Suprapubic skin (tissue), 3 donors: ENCODE results near the gene CARMIL3.
"Not testable (repeated sequence)": the region's sequence is repeated elsewhere in the genome, so short reads cannot be mapped to it uniquely, and the experiment has no call there.

ENCODE experiments used
- POLR2AphosphoS5 ChIP-seq, 3 donors: sonication (generic); formaldehyde crosslinking; IDR thresholded peaks; one replicate each; pipeline ENCODE4 v1.6.1; 2017; ENCODE audit warnings: antibody characterized with exemption in 3 of 3
- TF ChIP-seq, protein P1 (sequence below), 2 donors: fragments of 200-600 bp in 1 of 2; fragments of 450-650 bp in 1 of 2; sonication (generic) in 1 of 2; IDR thresholded peaks; one replicate each; pipeline ENCODE4 v1.5.1; 2016 to 2019; ENCODE audit warnings: antibody characterized with exemption in 2 of 2, mild to moderate bottlenecking in 1 of 2, moderate library complexity in 1 of 2

DNA sequence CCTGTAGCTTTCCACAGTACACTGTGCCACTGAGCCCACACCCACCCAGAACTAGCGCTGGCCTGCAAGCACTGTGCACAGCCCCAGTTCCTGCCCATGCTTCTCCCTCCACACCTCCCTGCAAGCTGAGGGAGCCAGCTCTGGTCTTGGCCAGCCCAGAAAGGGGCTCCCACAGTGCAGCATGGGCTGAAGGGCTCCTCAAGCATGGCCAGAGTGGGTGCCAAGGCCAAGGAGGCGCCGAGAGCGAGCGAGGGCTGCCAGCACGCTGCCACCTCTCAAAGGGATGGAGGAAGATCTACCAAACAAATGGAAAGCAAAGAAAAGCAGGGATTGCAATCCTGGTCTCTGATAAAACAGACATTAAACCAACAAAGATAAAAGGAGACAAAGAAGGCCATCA is 36.1 kb upstream of the CARMIL3 start:
- TF ChIP-seq, protein P1, sequence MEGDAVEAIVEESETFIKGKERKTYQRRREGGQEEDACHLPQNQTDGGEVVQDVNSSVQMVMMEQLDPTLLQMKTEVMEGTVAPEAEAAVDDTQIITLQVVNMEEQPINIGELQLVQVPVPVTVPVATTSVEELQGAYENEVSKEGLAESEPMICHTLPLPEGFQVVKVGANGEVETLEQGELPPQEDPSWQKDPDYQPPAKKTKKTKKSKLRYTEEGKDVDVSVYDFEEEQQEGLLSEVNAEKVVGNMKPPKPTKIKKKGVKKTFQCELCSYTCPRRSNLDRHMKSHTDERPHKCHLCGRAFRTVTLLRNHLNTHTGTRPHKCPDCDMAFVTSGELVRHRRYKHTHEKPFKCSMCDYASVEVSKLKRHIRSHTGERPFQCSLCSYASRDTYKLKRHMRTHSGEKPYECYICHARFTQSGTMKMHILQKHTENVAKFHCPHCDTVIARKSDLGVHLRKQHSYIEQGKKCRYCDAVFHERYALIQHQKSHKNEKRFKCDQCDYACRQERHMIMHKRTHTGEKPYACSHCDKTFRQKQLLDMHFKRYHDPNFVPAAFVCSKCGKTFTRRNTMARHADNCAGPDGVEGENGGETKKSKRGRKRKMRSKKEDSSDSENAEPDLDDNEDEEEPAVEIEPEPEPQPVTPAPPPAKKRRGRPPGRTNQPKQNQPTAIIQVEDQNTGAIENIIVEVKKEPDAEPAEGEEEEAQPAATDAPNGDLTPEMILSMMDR (IDR thresholded peaks at IDR 0.05): not testable (repeated sequence)
- TF ChIP-seq POLR2AphosphoS5 (IDR thresholded peaks at IDR 0.05): not testable (repeated sequence)
